Testis (tissue), 3 donors: ENCODE results near the gene PRKCA. TPM values are rescaled to one million over a fixed set of nuclear protein-coding genes. Genes with fewer than 3 reads are reported as not detected.

Source experiments
- DNase-seq: peaks from one replicate; pipeline ENCODE4 v3.0.0-alpha.2; 2019
- H3K27ac ChIP-seq, 2 donors: fragments of 200-600 bp; sonication (generic); one replicate each; pipeline ENCODE4 v1.5.1; 2019
- H3K27me3 ChIP-seq: fragments of 200-600 bp; sonication (generic); one replicate; pipeline ENCODE4 v1.5.1; 2019
- H3K36me3 ChIP-seq: fragments of 200-600 bp; sonication (generic); one replicate; pipeline ENCODE4 v1.5.1; 2017; ENCODE audit warnings: low read depth; ENCODE audit errors: missing control alignments
- H3K4me1 ChIP-seq: fragments of 200-600 bp; sonication (generic); one replicate; pipeline ENCODE4 v1.5.1; 2019
- H3K4me3 ChIP-seq, 2 donors: fragments of 200-600 bp; sonication (generic); one replicate each; pipeline ENCODE4 v1.5.1; 2017 to 2019
- H3K9me3 ChIP-seq: fragments of 200-600 bp; sonication (generic); one replicate; pipeline ENCODE4 v1.5.1; 2017
- CTCF ChIP-seq, 3 experiments: fragments of 450-650 bp in 2 of 3; fragments of 200-600 bp in 1 of 3; sonication (generic) in 1 of 3; IDR thresholded peaks; one replicate each; pipeline ENCODE4 v1.5.1; 2016 to 2019; ENCODE audit warnings: antibody characterized with exemption in 3 of 3, mild to moderate bottlenecking in 2 of 3, moderate library complexity in 1 of 3
- POLR2A ChIP-seq: fragments of 450-650 bp; IDR thresholded peaks from one replicate; pipeline ENCODE4 v1.6.1; 2017; ENCODE audit warnings: antibody characterized with exemption, mild to moderate bottlenecking, moderate library complexity
- WGBS, 2 donors: methylation state at CpG; one replicate each; pipeline ENCODE4 v1.1.5; 2018; 5-methylcytosine and 5-hydroxymethylcytosine counted together
- intact Hi-C: fragments of 100-400 bp; cut with DNase I; formaldehyde crosslinking; loops from one replicate; pipeline ENCODE4 v1.15.1; 2023; ENCODE audit warnings: low total_unique reads
- polyA plus RNA-seq: library from polyadenylated mRNA; stranded (reverse); fragments of 350-450 nt; fragmentation: Illumina TruSeq; extraction: RNeasy Lipid Tissue Mini Kit (QIAGEN cat#74804); gene quantifications from one replicate; pipeline ENCODE4 v1.2.3, GENCODE V29; 2014; ENCODE audit warnings: low read depth, low replicate concordance; ENCODE audit not compliant: insufficient read depth
- total RNA-seq, 2 donors: library from RNA; depleted of rRNA; stranded (reverse); fragments of >200 nt; gene quantifications; one replicate each; pipeline ENCODE4 v1.2.3, GENCODE V29; 2016

PRKCA gene
- total and polyA plus RNA-seq, 3 donors from 2014 or later, result 6.8 to 22.9 (median 15.4) TPM

GRCh38 chr17:66786107-66786506 lies 483.7 kb downstream of the PRKCA start:
- Histone ChIP-seq H3K4me1 (peaks cover 3% of the 10 kb centered on the region), H3K4me3 (no peak overlapping the region), H3K9me3 (no peaks in the 10 kb centered on the region), H3K36me3 (no peaks in the 10 kb centered on the region), H3K27me3 (no peaks in the 10 kb centered on the region), H3K27ac (no peak overlapping the region)
- no peak for TF ChIP-seq POLR2A
- TF ChIP-seq CTCF (IDR thresholded peaks at IDR 0.05), result no peak
- 88 to 91% methylated on average over 10 of the region's 10 CpGs for WGBS, 2 donors
- no peak for DNase-seq
- intact Hi-C loops, result no loop called here

- H3K27ac ChIP-seq, result no peak overlapping the region
- 80 to 81% methylated on average over 3 of the region's 3 CpGs for WGBS, 2 donors
- no peaks in the 10 kb centered on the region for H3K27me3 ChIP-seq
- no peak overlapping the region for H3K4me3 ChIP-seq
- no peak for DNase-seq
- H3K9me3 ChIP-seq, result no peaks in the 10 kb centered on the region
- intact Hi-C loops, result no loop called here
- TF ChIP-seq CTCF (IDR thresholded peaks at IDR 0.05), result no peak
- TF ChIP-seq POLR2A, result no peak
- no peaks in the 10 kb centered on the region for H3K36me3 ChIP-seq
- H3K4me1 ChIP-seq, result peaks cover 3% of the 10 kb centered on the region
Measured at GRCh38 chr17:66787914-66788313, 485.5 kb downstream of the PRKCA start.

DNA sequence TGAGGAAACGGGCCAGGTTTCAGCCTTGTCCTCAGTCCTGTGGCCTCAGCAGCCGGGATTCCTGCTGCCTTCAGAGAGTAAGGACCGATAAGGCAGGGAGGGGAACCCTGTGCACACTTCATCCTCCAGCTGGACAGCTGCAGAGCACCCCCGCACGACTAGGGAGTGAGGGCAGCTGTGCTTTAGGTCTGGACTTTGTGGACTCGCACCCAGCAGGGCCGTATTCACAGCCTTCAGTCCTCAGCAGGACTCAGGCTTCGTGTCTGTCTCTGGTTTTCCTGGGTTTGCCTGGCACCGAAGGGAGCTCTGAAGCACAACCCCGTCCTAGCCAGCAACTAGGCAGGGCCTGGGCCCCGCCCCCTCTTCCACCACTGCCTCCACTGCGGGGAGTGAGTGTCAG lies 486.7 kb downstream of the PRKCA start:
- H3K9me3 ChIP-seq, result no peaks in the 10 kb centered on the region
- intact Hi-C loops, result no loop called here
- DNase-seq, result peak; percentile 30
- no peaks in the 10 kb centered on the region for H3K27me3 ChIP-seq
- no peak for TF ChIP-seq CTCF (IDR thresholded peaks at IDR 0.05)
- peaks cover 3% of the 10 kb centered on the region for H3K4me1 ChIP-seq
- H3K27ac ChIP-seq, result peak overlapping the region; percentile 30 to 31
- 38 to 56% methylated on average over 9 to 12 of the region's 12 CpGs for WGBS, 2 donors
- no peaks in the 10 kb centered on the region for H3K36me3 ChIP-seq
- no peak overlapping the region for H3K4me3 ChIP-seq

DNA sequence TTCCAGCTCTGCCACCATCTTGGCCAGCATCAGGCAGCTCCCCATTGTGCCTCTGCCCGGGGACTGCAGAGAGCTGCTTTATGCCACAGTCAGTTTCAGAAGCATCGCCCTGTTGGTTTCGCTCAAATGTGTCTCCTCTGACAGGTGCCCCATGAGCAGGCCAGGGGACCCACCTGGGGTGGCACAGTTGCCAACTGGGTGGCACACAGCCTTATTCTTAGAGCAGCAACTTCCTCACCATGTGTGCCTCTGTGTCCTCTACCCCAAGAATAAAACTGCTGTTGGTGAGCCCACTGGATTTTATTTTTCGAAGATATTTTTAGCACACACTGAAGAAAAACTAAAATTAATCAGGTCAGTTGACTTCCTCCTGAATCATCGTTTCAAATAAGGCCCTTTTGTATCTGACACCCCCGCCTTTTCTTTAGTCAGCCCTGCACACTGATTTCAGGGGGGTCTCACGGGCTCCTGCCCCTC lies 487.6 kb downstream of the PRKCA start:
- H3K27me3 ChIP-seq, result no peaks in the 10 kb centered on the region
- no peak for DNase-seq
- intact Hi-C loops, result no loop called here
- H3K36me3 ChIP-seq, result no peaks in the 10 kb centered on the region
- H3K27ac ChIP-seq, result peak overlapping the region in 1 of 2 donors; percentile 10
- peaks cover 3% of the 10 kb centered on the region for H3K4me1 ChIP-seq
- 67 to 68% methylated on average over 7 of the region's 7 CpGs for WGBS, 2 donors
- no peaks in the 10 kb centered on the region for H3K9me3 ChIP-seq
- H3K4me3 ChIP-seq, result no peak overlapping the region
- TF ChIP-seq POLR2A (no peak), CTCF (IDR thresholded peaks at IDR 0.05) (no peak)

- Histone ChIP-seq H3K4me3 (no peak overlapping the region), H3K9me3 (no peaks in the 10 kb centered on the region), H3K4me1 (peaks cover 3% of the 10 kb centered on the region), H3K27me3 (no peaks in the 10 kb centered on the region), H3K27ac (no peak overlapping the region), H3K36me3 (no peaks in the 10 kb centered on the region)
- DNase-seq, result no peak
- TF ChIP-seq CTCF (IDR thresholded peaks at IDR 0.05) (no peak), POLR2A (no peak)
- intact Hi-C loops, result no loop called here
- WGBS, 2 donors, result 77 to 88% methylated on average over 11 of the region's 11 CpGs
Measured at GRCh38 chr17:66790501-66791061, 488.2 kb downstream of the PRKCA start.
